Measurements from ENCODE around the gene DFFB. TPM values are rescaled to one million over a fixed set of nuclear protein-coding genes. Genes with fewer than 3 reads are reported as not detected.

The DFFB gene
- total RNA-seq, 4 donors from 2014 or later = 0.82 to 8.7 (median 4.8) TPM

- TF ChIP-seq, protein P1, sequence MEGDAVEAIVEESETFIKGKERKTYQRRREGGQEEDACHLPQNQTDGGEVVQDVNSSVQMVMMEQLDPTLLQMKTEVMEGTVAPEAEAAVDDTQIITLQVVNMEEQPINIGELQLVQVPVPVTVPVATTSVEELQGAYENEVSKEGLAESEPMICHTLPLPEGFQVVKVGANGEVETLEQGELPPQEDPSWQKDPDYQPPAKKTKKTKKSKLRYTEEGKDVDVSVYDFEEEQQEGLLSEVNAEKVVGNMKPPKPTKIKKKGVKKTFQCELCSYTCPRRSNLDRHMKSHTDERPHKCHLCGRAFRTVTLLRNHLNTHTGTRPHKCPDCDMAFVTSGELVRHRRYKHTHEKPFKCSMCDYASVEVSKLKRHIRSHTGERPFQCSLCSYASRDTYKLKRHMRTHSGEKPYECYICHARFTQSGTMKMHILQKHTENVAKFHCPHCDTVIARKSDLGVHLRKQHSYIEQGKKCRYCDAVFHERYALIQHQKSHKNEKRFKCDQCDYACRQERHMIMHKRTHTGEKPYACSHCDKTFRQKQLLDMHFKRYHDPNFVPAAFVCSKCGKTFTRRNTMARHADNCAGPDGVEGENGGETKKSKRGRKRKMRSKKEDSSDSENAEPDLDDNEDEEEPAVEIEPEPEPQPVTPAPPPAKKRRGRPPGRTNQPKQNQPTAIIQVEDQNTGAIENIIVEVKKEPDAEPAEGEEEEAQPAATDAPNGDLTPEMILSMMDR (IDR thresholded peaks at IDR 0.05; ENCODE audit: low read depth) = no peak
Measured at GRCh38 chr1:3924186-3924824, 67.0 kb downstream of the DFFB start.

DNA sequence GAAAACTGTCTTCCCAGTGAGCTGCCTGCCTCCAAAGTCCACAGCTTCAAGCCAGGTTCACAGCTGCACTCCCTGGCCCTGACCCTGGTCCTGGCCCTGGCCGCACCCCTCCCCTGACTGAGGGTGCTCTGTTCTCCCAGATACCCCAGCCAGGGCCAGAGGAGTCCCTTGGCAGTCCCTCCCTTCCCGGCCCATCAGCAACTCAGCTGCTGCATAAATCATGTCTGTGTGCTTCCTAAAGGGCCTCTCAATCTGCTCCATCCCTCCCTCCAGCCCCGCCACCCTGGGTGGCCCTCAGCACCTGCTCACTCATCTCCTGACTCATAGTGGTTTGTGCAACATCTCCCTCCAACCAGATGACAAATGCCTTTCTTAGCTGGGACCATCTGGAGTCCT, 67.5 kb downstream of the DFFB start:
- TF ChIP-seq, protein P1 (IDR thresholded peaks at IDR 0.05; ENCODE audit: low read depth) = no peak

- TF ChIP-seq, protein P1 (IDR thresholded peaks at IDR 0.05; ENCODE audit: low read depth) = no peak
Measured at GRCh38 chr1:3925256-3925655, 68.0 kb downstream of the DFFB start.

- TF ChIP-seq, protein P1 (IDR thresholded peaks at IDR 0.05; ENCODE audit: low read depth) = no peak
Measured at GRCh38 chr1:3925762-3926161, 68.5 kb downstream of the DFFB start.

- TF ChIP-seq, protein P1 (IDR thresholded peaks at IDR 0.05; ENCODE audit: low read depth) = no peak
Measured at GRCh38 chr1:3926956-3927355, 69.7 kb downstream of the DFFB start.

DNA sequence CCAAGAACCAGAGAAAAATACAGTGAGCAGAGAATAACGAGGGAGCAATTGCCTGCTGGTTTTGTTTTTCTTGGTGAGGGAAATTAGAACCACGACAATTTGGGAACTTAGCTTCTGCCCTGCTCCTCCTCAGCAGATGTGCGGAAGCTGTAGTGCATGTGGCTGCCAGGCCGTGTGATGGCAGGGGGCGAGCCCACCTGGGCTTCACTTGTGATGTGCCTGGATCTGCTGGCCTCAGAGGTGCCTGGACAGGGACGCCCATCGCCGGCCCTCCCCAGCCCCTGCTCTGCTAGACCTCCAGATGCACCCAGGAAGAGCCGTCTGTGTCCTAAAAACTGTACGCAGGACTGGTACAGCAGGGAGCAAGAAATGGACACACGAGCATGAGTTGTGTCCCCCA, 71.3 kb downstream of the DFFB start:
- TF ChIP-seq, protein P1 (IDR thresholded peaks at IDR 0.05; ENCODE audit: low read depth) = no peak

- TF ChIP-seq, protein P1 (IDR thresholded peaks at IDR 0.05; ENCODE audit: low read depth) = no peak
Measured at GRCh38 chr1:3929126-3929525, 71.8 kb downstream of the DFFB start.

Measured in subcutaneous adipose tissue (tissue), 4 donors.